NCI-H2196 treated with DMSO at 0.1 percent for 48 hours (cell line): ENCODE measurements around the gene FRMD4A.
"Not testable (repeated sequence)": the region's sequence is repeated elsewhere in the genome, so short reads cannot be mapped to it uniquely, and the experiment has no call there.

Experiments
- DNase-seq: peaks from one replicate; lab custom pipeline; 2025; ENCODE audit not compliant: unreplicated experiment; lab: John Stamatoyannopoulos, UW

The FRMD4A gene

DNA sequence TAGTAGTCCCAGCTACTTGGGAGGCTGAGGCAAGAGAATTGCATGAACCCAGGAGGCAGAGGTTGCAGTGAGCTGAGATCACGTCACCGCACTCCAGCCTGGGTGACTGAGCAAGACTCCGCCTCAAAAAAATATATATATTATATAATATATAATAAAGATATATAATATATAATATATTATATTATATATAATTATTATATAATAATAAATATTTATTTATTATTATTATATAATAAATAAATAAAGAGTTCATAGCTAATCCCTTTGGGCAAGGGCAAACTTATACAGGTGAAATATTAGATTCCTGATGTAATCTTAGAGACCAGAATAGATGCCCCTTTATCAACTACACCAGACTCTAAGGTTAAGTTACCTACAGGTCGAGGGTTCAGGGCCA is 558.7 kb downstream of the FRMD4A start:
- no peak for DNase-seq

- no peak for DNase-seq
Measured at GRCh38 chr10:13770760-13771493, 559.8 kb downstream of the FRMD4A start.

GRCh38 chr10:13769946-13770345 is 560.8 kb downstream of the FRMD4A start:
- no peak for DNase-seq

DNA sequence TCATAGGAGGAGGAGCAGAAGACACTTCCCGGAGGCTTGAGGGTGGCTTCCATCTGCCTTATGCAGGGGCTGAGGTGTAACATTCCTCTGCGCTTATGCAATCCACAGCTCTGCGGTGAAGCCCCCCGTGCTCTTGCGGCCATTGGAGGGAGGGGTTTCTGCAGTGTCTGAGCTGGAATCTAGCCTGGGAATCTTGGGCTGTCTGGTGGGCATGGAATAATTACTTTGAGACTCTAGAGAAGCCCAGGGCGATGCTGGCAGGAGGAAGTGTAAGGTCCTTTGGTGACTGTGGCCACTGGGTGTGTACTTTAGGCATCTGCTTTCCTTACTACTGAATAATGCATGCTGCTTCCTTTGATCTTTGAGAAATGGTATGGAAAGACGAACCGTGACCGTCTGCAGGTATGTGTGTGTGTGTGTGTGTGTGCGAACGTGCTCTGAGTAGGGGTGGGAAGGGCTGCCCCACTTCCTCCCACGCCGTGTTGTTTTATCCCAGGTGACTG is 563.0 kb downstream of the FRMD4A start:
- DNase-seq = no peak

- not testable (repeated sequence) for DNase-seq
Measured at GRCh38 chr10:13767148-13767547, 563.6 kb downstream of the FRMD4A start.

- no peak for DNase-seq
Measured at GRCh38 chr10:13765641-13766341, 564.9 kb downstream of the FRMD4A start.

- no peak for DNase-seq
Measured at GRCh38 chr10:13761490-13762091, 569.1 kb downstream of the FRMD4A start.

- DNase-seq = no peak
Measured at GRCh38 chr10:13759168-13759567, 571.6 kb downstream of the FRMD4A start.

- no peak for DNase-seq
Measured at GRCh38 chr10:13758756-13759155, 572.0 kb downstream of the FRMD4A start.

DNA sequence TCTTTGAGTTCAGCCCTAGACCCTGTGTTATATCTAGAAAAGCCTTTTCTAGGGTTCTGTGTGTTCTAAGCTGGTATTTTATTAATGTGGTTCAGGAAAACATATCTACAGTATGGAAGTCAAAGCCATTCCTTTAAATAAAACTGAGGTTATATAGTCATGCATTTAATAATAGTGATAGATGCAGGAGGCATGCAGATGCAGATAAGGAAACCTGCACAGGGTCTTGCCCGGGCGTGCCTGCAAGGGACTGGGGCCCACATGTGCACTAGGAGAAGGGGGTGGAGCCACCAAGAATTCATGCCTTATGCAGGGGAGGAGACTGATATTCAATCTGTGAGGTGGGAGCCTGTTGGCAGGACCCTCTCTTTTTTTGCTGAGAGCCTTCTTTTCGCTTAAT is 572.4 kb downstream of the FRMD4A start:
- DNase-seq = no peak

- DNase-seq = no peak
Measured at GRCh38 chr10:13754277-13754676, 576.4 kb downstream of the FRMD4A start.

- DNase-seq = no peak
Measured at GRCh38 chr10:13751191-13751764, 579.4 kb downstream of the FRMD4A start.

DNA sequence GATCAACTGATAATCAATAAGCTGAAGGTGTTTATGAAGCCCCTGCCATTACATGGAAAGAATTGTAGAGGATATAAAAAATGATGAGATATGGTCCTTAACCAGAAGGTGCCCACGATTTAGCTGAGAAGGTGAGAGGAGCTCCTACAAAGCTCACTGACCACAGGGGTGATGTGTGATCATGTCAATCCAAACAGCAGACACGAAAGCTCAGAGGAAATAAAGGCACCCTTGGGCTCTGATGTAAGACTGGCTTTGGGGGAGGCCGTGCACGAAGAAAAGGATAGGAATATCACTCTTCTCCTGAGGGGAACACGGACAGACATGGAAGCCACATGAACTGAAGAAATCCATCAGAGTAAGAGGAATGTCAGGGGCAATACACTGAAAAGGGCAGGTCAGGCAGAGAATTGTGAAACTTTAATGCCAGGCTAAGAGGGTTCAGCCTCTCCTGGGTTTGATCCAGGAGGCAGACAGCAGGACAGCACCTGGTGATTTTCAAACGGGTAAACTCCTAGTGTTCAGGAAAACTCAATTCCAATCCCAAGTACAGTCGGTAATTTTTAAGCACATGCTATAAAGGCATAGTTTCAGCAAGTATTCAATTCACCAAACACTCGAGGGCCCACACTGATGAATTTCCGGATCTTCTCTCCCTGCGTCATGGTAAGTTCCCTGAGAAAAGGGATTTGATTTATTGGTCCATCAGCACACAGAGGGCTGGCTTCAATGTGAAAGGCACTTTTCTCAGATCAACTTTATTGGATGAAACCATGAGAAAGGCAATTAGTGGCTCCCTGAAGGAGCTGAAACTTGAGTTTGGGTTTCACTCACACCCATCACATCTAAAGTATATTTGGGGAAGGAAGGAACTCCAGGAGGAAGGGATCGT is 580.2 kb downstream of the FRMD4A start:
- DNase-seq = no peak

GRCh38 chr10:13745271-13745670 is 585.5 kb downstream of the FRMD4A start:
- no peak for DNase-seq

DNA sequence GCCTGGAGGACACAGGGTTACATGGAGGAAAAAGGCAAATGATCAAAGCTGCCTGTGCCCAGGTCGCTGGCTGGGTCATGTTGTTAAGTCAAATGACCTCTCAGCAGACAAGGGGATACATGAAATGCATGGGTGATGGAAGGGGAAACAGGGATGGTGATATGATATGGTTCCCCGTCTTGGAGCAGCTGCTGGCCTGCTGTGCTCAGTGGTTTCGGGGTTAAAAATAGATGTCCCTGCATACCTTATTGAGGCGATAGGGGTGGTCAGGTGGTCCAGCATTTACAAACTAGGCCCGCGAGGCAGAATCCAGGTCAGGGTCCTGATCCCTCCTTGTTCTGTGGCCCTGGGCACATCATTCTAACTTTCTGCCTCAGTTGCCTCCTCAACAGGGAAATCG is 586.8 kb downstream of the FRMD4A start:
- DNase-seq = no peak

DNA sequence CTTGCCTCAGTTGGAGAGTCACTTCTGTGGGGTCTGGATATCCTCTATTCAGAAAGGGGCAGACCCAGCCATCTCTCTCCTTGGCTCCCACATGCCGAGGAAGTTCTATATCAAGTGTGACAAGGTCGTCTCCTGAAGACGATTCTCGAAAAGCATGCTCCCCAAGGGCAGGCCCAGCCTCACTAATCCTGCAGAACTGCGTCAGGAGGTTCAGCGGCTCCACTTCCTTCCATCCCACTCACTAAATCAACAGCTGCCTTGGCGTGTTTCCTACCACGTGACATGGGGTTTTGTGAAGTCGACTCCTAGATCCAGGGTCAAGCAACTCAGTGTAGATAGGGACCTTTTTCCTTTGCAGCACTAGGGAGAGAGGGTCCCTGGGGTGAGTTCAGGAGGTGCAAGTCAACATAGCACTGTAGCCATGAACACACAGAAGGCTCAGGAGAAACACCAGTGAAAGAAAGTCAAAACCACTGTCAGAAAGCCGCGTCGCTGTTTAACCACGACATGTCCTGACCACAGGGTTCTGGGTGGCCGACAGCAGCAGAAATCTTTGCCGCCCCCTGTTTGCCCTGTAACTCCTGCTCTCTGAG is 587.5 kb downstream of the FRMD4A start:
- DNase-seq = no peak

- no peak for DNase-seq
Measured at GRCh38 chr10:13741438-13741837, 589.3 kb downstream of the FRMD4A start.

DNA sequence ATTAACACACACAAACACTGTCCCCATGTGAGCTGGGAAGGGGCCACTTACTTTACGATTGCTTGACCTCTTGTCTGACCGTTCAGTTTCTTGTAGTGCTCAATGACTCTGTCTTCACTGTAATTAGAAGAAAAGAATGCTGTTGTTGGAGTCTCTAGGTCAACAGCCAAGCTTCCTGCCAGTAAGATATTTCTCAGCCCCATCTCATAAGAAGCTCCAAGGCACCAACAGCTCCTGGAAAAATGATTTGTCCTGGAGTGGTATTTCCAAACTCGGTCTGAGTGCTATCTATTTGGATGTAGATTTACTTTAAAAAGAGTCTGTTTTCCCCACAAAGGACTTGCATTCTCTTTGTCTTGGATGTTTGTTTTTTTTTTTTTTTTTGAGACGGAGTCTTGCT is 590.3 kb downstream of the FRMD4A start:
- DNase-seq = no peak

GRCh38 chr10:13739183-13739582 is 591.5 kb downstream of the FRMD4A start:
- no peak for DNase-seq

DNA sequence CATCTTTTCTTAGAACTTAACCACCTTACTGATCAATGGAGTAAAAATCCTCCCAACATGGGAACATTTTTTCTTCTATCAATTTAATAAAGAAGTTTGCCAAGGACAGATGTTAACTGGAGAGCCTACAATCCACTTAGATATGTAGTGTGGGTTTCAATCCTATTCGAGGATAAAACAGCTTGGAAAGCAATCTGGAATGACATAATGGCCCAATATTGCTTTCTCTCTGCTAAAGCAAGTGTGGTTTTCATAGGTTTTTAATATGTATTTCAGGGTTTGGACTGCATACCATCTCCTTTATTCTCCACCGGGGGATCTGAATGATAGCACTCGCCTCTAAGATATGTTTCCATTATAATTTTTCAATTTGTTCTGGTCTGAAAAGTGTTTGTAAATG is 594.2 kb downstream of the FRMD4A start:
- DNase-seq = no peak
